CD4-positive, alpha-beta T cell (primary cell): ENCODE results near the gene IL13RA2. TPM values are rescaled to one million over a fixed set of nuclear protein-coding genes. Genes with fewer than 3 reads are reported as not detected.

ENCODE experiments used
- ATAC-seq: fragments of 200-7000 bp; cut with Tn5 transposase; one replicate; pipeline ENCODE4 v1.10.0; 2022; ENCODE audit warnings: mild to moderate bottlenecking; ENCODE audit not compliant: poor library complexity
- CTCF ChIA-PET: fragments of 350-600 bp; sonication (Branson Sonifier 250); formaldehyde crosslinking; loops from one replicate; lab custom pipeline; 2021; ENCODE audit warnings: antibody characterized with exemption, inconsistent platforms; lab: Charles Lee
- POLR2A ChIA-PET: fragments of 350-600 bp; sonication (Branson Sonifier 250); formaldehyde crosslinking; loops from one replicate; lab custom pipeline; 2021; ENCODE audit warnings: antibody characterized with exemption, inconsistent platforms; lab: Charles Lee
- DNase-seq, 14 experiments: peaks; one replicate each; pipeline ENCODE4 v3.0.0-alpha.2; 2013 to 2020; ENCODE audit warnings: mixed read lengths in 2 of 14
- H3K27ac ChIP-seq, 2 donors: one replicate each; pipeline versions ENCODE4 v1.5.1 to v1.7.0; 2013; ENCODE audit warnings: low read length in 2 of 2, low read depth in 1 of 2, mild to moderate bottlenecking in 1 of 2
- H3K27me3 ChIP-seq, 2 experiments: 1 replicate in 1 of 2; 2 replicates in 1 of 2; pipeline versions ENCODE4 v1.6.1 to v1.7.0; 2013; ENCODE audit warnings: low read length in 2 of 2, control low read depth in 1 of 2, mild to moderate bottlenecking in 1 of 2, moderate library complexity in 1 of 2; ENCODE audit not compliant: insufficient read depth in 2 of 2, control insufficient read depth in 1 of 2
- H3K36me3 ChIP-seq: one replicate; pipeline ENCODE4 v1.6.1; 2013; ENCODE audit warnings: low read length, control low read depth; ENCODE audit not compliant: insufficient read depth
- H3K4me1 ChIP-seq: one replicate; pipeline ENCODE4 v1.6.1; 2013; ENCODE audit warnings: low read length, control low read depth; ENCODE audit not compliant: insufficient read depth
- H3K4me3 ChIP-seq: one replicate; pipeline ENCODE4 v1.5.1; 2013; ENCODE audit warnings: mild to moderate bottlenecking, low read length, moderate library complexity
- H3K9me3 ChIP-seq, 2 experiments: 1 replicate in 1 of 2; 2 replicates in 1 of 2; pipeline versions ENCODE4 v1.6.1 to v1.7.0; 2013; ENCODE audit warnings: low read length in 2 of 2, mild to moderate bottlenecking in 2 of 2, control low read depth in 1 of 2, moderate library complexity in 1 of 2; ENCODE audit not compliant: control insufficient read depth in 1 of 2, insufficient read depth in 1 of 2
- H3K27ac Mint-ChIP-seq: one replicate; pipeline ENCODE4 v1.8.0; 2020; ENCODE audit warnings: mixed read lengths
- H3K27me3 Mint-ChIP-seq: one replicate; pipeline ENCODE4 v1.8.0; 2021; ENCODE audit warnings: mixed read lengths
- H3K36me3 Mint-ChIP-seq: one replicate; pipeline ENCODE4 v1.8.0; 2021; ENCODE audit warnings: low read depth, mixed read lengths
- H3K4me1 Mint-ChIP-seq: one replicate; pipeline ENCODE4 v1.8.0; 2021; ENCODE audit warnings: low read depth, mixed read lengths
- H3K4me3 Mint-ChIP-seq: one replicate; pipeline ENCODE4 v1.8.0; 2020; ENCODE audit warnings: mild to moderate bottlenecking, mixed read lengths
- H3K9me3 Mint-ChIP-seq: one replicate; pipeline ENCODE4 v1.8.0; 2020; ENCODE audit warnings: mixed read lengths
- CTCF ChIP-seq: fragments of 200-600 bp; IDR thresholded peaks from one replicate; pipeline ENCODE4 v1.8.0; 2022; ENCODE audit warnings: antibody characterized with exemption, mild to moderate bottlenecking
- intact Hi-C, 2 experiments: fragments of 100-400 bp; cut with DNase I in 1 of 2; cut with micrococcal nuclease in 1 of 2; formaldehyde crosslinking; loops; one replicate each; pipeline versions ENCODE4 v1.15.1 to v1.9.0; 2023 to 2025; cut with DNase I, micrococcal nuclease
- total RNA-seq, 174 experiments: library from RNA in 2 of 174; stranded (reverse) in 2 of 174; gene quantifications; one replicate each; pipeline ENCODE4 v1.2.3 and lab custom pipeline; 2021 to 2026

Gene IL13RA2
- total RNA-seq, 2 experiments from 2014 or later, result not detected

- no peak for DNase-seq
- intact Hi-C loops, result no loop called here
- POLR2A ChIA-PET, result no interaction called here
These were observed 13.2 kb upstream of the IL13RA2 start for GRCh38 chrX:115030625-115031024.

GRCh38 chrX:115029869-115030570 is 12.6 kb upstream of the IL13RA2 start:
- Histone ChIP-seq H3K9me3 (peaks cover 0 to 3% of the 10 kb centered on the region in 2 experiments), H3K27ac (no peak overlapping the region), H3K4me1 (no peaks in the 10 kb centered on the region), H3K36me3 (no peaks in the 10 kb centered on the region), H3K4me3 (no peak overlapping the region), H3K27me3 (no peaks in the 10 kb centered on the region)
- ATAC-seq (no peak), DNase-seq (no peak)
- Mint-ChIP-seq H3K27me3 (no peaks in the 10 kb centered on the region), H3K4me1 (no peaks in the 10 kb centered on the region), H3K9me3 (peaks cover 2% of the 10 kb centered on the region), H3K27ac (no peak overlapping the region), H3K4me3 (no peak overlapping the region), H3K36me3 (no peaks in the 10 kb centered on the region)
- no peak for TF ChIP-seq CTCF
- intact Hi-C loops, result no loop called here
- CTCF ChIA-PET, result no interaction called here
- POLR2A ChIA-PET, result no interaction called here

More at GRCh38 chrX:115030625-115031024, 13.2 kb upstream of the IL13RA2 start:
- Mint-ChIP-seq H3K9me3 (peaks cover 2% of the 10 kb centered on the region), H3K4me1 (no peaks in the 10 kb centered on the region), H3K27ac (no peak overlapping the region), H3K36me3 (no peaks in the 10 kb centered on the region), H3K4me3 (no peak overlapping the region), H3K27me3 (no peaks in the 10 kb centered on the region)
- Histone ChIP-seq H3K27me3 (no peaks in the 10 kb centered on the region), H3K4me1 (no peaks in the 10 kb centered on the region), H3K4me3 (no peak overlapping the region), H3K9me3 (peaks cover 0 to 3% of the 10 kb centered on the region in 2 experiments), H3K36me3 (no peaks in the 10 kb centered on the region), H3K27ac (no peak overlapping the region)
- no peak for ATAC-seq
- TF ChIP-seq CTCF, result no peak
- CTCF ChIA-PET, result no interaction called here

GRCh38 chrX:115029440-115029839 is 12.0 kb upstream of the IL13RA2 start:
- H3K27me3 ChIP-seq, result no peaks in the 10 kb centered on the region
- POLR2A ChIA-PET, result no interaction called here
- no peaks in the 10 kb centered on the region for H3K36me3 Mint-ChIP-seq
- H3K4me3 Mint-ChIP-seq, result no peak overlapping the region
- no peaks in the 10 kb centered on the region for H3K27me3 Mint-ChIP-seq
- no peak overlapping the region for H3K4me3 ChIP-seq
- no peak overlapping the region for H3K27ac Mint-ChIP-seq
- no peaks in the 10 kb centered on the region for H3K4me1 Mint-ChIP-seq
- DNase-seq (no peak), ATAC-seq (no peak)
- TF ChIP-seq CTCF, result no peak
- intact Hi-C loops, result no loop called here
- H3K9me3 Mint-ChIP-seq, result peaks cover 2% of the 10 kb centered on the region
- no peak overlapping the region for H3K27ac ChIP-seq
- H3K9me3 ChIP-seq, result peaks cover 0 to 3% of the 10 kb centered on the region in 2 experiments
- no peaks in the 10 kb centered on the region for H3K4me1 ChIP-seq
- H3K36me3 ChIP-seq, result no peaks in the 10 kb centered on the region
- CTCF ChIA-PET, result no interaction called here
